Stomach (tissue), 19 donors: ENCODE data around the gene CCDC152. TPM values are rescaled to one million over a fixed set of nuclear protein-coding genes. Genes with fewer than 3 reads are reported as not detected.

Experiments
- DNase-seq, 2 donors: peaks; one replicate each; pipeline versions ENCODE4 v3.0.0 to v3.0.0-alpha.2; 2013 to 2019
- H3K27ac ChIP-seq, 5 donors: fragments of 200-600 bp in 4 of 5; sonication (generic) in 4 of 5; one replicate each; pipeline ENCODE4 v1.5.1; 2013 to 2019; ENCODE audit warnings: mild to moderate bottlenecking in 1 of 5, moderate library complexity in 1 of 5
- H3K27me3 ChIP-seq, 3 donors: fragments of 200-600 bp; sonication (generic); one replicate each; pipeline ENCODE4 v1.5.1; 2017 to 2019; ENCODE audit warnings: mixed run types in 1 of 3
- H3K36me3 ChIP-seq, 4 donors: fragments of 200-600 bp; sonication (generic); 1 replicate in 3 of 4; 2 replicates in 1 of 4; pipeline ENCODE4 v1.5.1; 2016 to 2019
- H3K4me1 ChIP-seq, 4 donors: fragments of 200-600 bp; sonication (generic); one replicate each; pipeline ENCODE4 v1.5.1; 2016 to 2019
- H3K4me3 ChIP-seq, 4 donors: fragments of 200-600 bp; sonication (generic) in 3 of 4; one replicate each; pipeline ENCODE4 v1.5.1; 2016 to 2019; ENCODE audit warnings: mild to moderate bottlenecking in 1 of 4
- H3K9me3 ChIP-seq, 4 donors: fragments of 200-600 bp; sonication (generic); one replicate each; pipeline ENCODE4 v1.5.1; 2016 to 2019
- EP300 ChIP-seq: sonication (generic); formaldehyde crosslinking; IDR thresholded peaks from one replicate; pipeline ENCODE4 v1.6.1; 2017; ENCODE audit warnings: antibody characterized with exemption
- POLR2A ChIP-seq, 4 donors: fragments of 450-650 bp; IDR thresholded peaks; one replicate each; pipeline ENCODE4 v1.6.1; 2016; ENCODE audit warnings: antibody characterized with exemption in 4 of 4, control low read depth in 2 of 4, mild to moderate bottlenecking in 1 of 4, moderate library complexity in 1 of 4
- POLR2AphosphoS5 ChIP-seq, 3 donors: sonication (generic); formaldehyde crosslinking; IDR thresholded peaks; one replicate each; pipeline ENCODE4 v1.6.1; 2016; ENCODE audit warnings: antibody characterized with exemption in 3 of 3
- whole genome bisulfite sequencing, 5 donors: extraction: QIAGEN DNeasy Blood & Tissue Kit in 3 of 5; methylation state at CpG; one replicate each; pipeline versions ENCODE4 v1.1.5 to v1.1.7; 2013 to 2018; 5-methylcytosine and 5-hydroxymethylcytosine counted together
- intact Hi-C: fragments of 100-400 bp; cut with DNase I; formaldehyde crosslinking; loops from one replicate; pipeline ENCODE4 v1.15.1; 2023; ENCODE audit warnings: low total_unique reads
- long read RNA-seq, 10 donors: transcript quantifications; one replicate each; lab custom pipeline, GENCODE V29; 2026
- polyA plus RNA-seq, 3 donors: library from polyadenylated mRNA; stranded (reverse); fragments of 200-250 nt; gene quantifications; one replicate each; pipeline ENCODE4 v1.2.3, GENCODE V29; 2013
- total RNA-seq, 5 donors: library from RNA; depleted of rRNA; stranded (reverse); fragments of >200 nt; gene quantifications; one replicate each; pipeline versions ENCODE4 v1.1.0 to v1.2.3, GENCODE V29; 2014 to 2016
- TF ChIP-seq, protein P1 (sequence below), 7 experiments: fragments of 450-650 bp in 4 of 7; fragments of 200-600 bp in 3 of 7; sonication (generic) in 3 of 7; IDR thresholded peaks; one replicate each; pipeline ENCODE4 v1.5.1; 2016 to 2019; ENCODE audit warnings: antibody characterized with exemption in 7 of 7, control low read depth in 2 of 7, mild to moderate bottlenecking in 1 of 7
- donor health status: healthy with polysubstance abuse.
- donor health status: Bipolar disorder and iron deficiency.
- donor health status: healthy.

The CCDC152 gene, protein sequence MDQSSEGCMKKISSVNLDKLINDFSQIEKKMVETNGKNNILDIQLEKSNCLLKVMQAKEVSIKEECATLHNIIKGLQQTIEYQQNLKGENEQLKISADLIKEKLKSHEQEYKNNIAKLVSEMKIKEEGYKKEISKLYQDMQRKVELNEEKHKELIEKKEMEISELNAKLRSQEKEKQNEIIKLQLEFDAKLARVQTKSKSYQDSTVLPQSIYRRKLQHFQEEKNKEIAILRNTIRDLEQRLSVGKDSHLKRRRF
- total RNA-seq, result 10 to 100 TPM in 1 of 5 donors, 1 to 10 TPM in 2, not detected in 2; 1.5 to 15.2 (median 3.2) TPM
- 1 to 10 TPM in 1 of 3 donors, under 1 TPM in 2; 0.68 to 1.1 (median 0.75) TPM for polyA plus RNA-seq
- long read RNA-seq, donor 1, partial matches to known transcripts, result 30 of 89 reads
- long read RNA-seq, donor 1, other reads (novel, unspliced or antisense), result 59 of 89 reads
- long read RNA-seq, donor 2, partial matches to known transcripts, result 831 of 849 reads
- long read RNA-seq, donor 2, other reads (novel, unspliced or antisense), result 18 of 849 reads
- long read RNA-seq, donor 3, partial matches to known transcripts, result 80 of 80 reads
- long read RNA-seq, donor 3, other reads (novel, unspliced or antisense), result 0 of 80 reads
- long read RNA-seq, donor 4, result 0 reads
- long read RNA-seq, donor 5, partial matches to known transcripts, result 0 of 1 reads
- long read RNA-seq, donor 5, other reads (novel, unspliced or antisense), result 0 of 1 reads
- long read RNA-seq, donor 6, partial matches to known transcripts, result 160 of 418 reads
- long read RNA-seq, donor 6, other reads (novel, unspliced or antisense), result 258 of 418 reads
- long read RNA-seq, donor 7, result 0 reads
- long read RNA-seq, donor 8, partial matches to known transcripts, result 659 of 765 reads
- long read RNA-seq, donor 8, other reads (novel, unspliced or antisense), result 106 of 765 reads
- long read RNA-seq, donor 9, partial matches to known transcripts, result 123 of 205 reads
- long read RNA-seq, donor 9, other reads (novel, unspliced or antisense), result 82 of 205 reads
- long read RNA-seq, donor 10, result 0 reads

DNA sequence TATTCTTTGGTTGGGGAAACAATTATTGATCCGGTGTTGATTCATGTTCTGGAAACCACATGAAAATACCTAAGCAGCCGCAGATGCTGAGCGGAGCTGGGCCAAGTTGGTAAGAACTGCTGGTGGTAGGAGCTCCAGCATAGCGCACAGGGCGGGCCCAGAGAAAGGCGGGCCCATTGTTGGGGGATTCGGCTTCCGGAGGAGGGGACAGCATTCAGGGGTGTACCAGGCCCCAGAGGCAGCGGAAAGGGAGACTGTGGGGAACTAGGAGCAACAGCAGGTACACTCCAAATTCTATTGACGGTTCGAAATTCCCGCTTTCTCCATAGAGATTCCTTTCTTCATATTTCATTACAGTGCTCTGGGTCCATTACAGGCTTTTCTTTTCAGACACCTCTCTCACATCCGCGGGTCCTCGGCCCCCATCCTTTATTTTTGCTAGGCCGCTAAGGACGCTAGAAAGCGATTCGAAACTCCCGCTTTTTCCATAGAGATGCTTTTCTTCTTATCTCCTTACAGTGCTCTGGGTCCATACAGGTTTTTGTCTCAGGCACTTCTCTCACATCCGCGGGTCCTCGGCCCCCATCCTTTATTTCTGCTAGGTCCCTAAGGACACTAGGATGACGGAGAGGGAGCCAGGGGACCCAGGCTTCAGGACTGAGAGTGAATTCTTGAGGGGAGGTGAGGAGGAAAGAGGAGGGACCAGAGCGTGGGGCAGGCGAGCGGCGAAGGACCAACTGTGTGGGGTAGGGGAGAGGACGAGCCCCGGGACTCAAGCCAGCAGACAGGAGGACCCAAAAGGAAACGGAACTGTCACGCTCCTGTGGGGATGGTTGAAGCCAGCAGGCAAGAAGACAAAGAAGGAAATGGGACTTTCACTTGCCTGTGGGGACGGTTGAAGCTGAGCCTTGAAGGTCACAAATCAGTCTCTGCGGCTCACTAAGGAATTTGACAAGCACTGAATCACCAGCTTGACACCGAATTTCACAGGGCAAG, at the start of gene CCDC152:
Gene CCDC152 (plus strand): TSS at position 213 of the 996 bp plus-strand sequence. CDS start 2,304 bp downstream, outside the sequence.
- TF ChIP-seq POLR2AphosphoS5 (IDR thresholded peaks at IDR 0.05) (no peak), EP300 (no peak), POLR2A (IDR thresholded peaks at IDR 0.05) (no peak)
- TF ChIP-seq, protein P1, sequence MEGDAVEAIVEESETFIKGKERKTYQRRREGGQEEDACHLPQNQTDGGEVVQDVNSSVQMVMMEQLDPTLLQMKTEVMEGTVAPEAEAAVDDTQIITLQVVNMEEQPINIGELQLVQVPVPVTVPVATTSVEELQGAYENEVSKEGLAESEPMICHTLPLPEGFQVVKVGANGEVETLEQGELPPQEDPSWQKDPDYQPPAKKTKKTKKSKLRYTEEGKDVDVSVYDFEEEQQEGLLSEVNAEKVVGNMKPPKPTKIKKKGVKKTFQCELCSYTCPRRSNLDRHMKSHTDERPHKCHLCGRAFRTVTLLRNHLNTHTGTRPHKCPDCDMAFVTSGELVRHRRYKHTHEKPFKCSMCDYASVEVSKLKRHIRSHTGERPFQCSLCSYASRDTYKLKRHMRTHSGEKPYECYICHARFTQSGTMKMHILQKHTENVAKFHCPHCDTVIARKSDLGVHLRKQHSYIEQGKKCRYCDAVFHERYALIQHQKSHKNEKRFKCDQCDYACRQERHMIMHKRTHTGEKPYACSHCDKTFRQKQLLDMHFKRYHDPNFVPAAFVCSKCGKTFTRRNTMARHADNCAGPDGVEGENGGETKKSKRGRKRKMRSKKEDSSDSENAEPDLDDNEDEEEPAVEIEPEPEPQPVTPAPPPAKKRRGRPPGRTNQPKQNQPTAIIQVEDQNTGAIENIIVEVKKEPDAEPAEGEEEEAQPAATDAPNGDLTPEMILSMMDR (IDR thresholded peaks at IDR 0.05), result no peak
- no peaks in the 10 kb centered on the region for H3K36me3 ChIP-seq
- intact Hi-C loops, result no loop called here
- H3K4me3 ChIP-seq, result peak within 1 kb of the TSS; percentile 27 to 33 (median 32)
- no peaks in the 10 kb centered on the region for H3K9me3 ChIP-seq
- WGBS, 5 donors, result 24 to 32% (median 24%) methylated on average over 35 of the region's 35 CpGs
- H3K4me1 ChIP-seq, result peaks cover 0 to 4% (median 0%) of the 10 kb centered on the region in 4 donors
- peak; percentile 20 to 47 for DNase-seq
- H3K27me3 ChIP-seq, result peaks cover 0 to 9% (median 8%) of the 10 kb centered on the region in 3 donors
- H3K27ac ChIP-seq, result no peak within 1 kb of the TSS

DNA sequence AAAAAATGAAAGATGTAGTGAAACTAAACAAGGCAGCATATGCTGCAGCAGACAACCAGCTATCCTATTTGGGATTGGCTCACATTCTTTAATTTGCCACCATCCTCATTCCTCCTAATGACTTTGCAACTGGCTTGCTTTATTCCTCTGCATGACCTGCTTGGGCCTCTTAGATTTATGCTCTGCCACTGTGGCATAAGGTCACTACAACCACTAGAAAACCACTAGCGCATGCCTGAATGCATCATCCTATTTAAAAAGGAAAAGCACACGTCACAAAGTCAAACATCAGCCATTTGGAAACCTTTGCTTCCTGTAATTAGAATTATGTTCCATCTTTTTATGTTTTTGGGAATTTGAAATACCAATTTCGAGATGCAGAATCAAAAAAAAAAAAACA, 40.8 kb upstream of the CCDC152 start:
- intact Hi-C loops, result no loop called here

DNA sequence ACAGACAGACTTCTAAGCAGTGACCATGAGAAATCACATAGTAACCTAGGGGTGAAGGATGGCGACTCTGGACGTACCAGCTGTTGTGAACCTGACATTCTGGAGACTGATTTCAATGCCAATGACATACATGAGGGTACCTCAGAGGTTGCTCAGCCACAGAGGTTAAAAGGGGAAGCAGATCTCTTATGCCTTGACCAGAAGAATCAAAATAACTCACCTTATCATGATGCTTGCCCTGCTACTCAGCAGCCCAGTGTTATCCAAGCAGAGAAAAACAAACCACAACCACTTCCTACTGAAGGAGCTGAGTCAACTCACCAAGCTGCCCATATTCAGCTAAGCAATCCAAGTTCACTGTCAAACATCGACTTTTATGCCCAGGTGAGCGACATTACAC, 38.0 kb upstream of the CCDC152 start:
- TF ChIP-seq, protein P1 (IDR thresholded peaks at IDR 0.05), result no peak
- TF ChIP-seq POLR2A (IDR thresholded peaks at IDR 0.05), result no peak
- no peak for TF ChIP-seq EP300
- TF ChIP-seq POLR2AphosphoS5 (IDR thresholded peaks at IDR 0.05), result no peak
- intact Hi-C loops, result no loop called here
- Histone ChIP-seq H3K27me3 (no peaks in the 10 kb centered on the region), H3K27ac (no peak overlapping the region), H3K36me3 (peaks cover 0 to 10% (median 10%) of the 10 kb centered on the region in 4 donors), H3K4me1 (no peaks in the 10 kb centered on the region), H3K9me3 (no peaks in the 10 kb centered on the region), H3K4me3 (no peak overlapping the region)
- 64 to 86% (median 80%) methylated on average over 4 of the region's 4 CpGs for WGBS, 5 donors
- peak in 1 of 2 donors; percentile 5 for DNase-seq

More for the DNA sequence above, 40.8 kb upstream of the CCDC152 start:
- WGBS, 5 donors, result 80 to 88% (median 83%) methylated on average over 3 of the region's 3 CpGs
- H3K36me3 ChIP-seq, result peaks cover 0 to 10% (median 10%) of the 10 kb centered on the region in 4 donors
- TF ChIP-seq POLR2A (IDR thresholded peaks at IDR 0.05), result no peak
- TF ChIP-seq POLR2AphosphoS5 (IDR thresholded peaks at IDR 0.05), result no peak
- TF ChIP-seq, protein P1 (IDR thresholded peaks at IDR 0.05), result no peak
- no peak for TF ChIP-seq EP300
- no peaks in the 10 kb centered on the region for H3K9me3 ChIP-seq
- no peaks in the 10 kb centered on the region for H3K4me1 ChIP-seq
- no peak overlapping the region for H3K27ac ChIP-seq
- DNase-seq, result no peak
- H3K4me3 ChIP-seq, result no peak overlapping the region
- H3K27me3 ChIP-seq, result no peaks in the 10 kb centered on the region
